CD14-positive monocyte (primary cell): ENCODE results near the gene CARD16. TPM values are rescaled to one million over a fixed set of nuclear protein-coding genes. Genes with fewer than 3 reads are reported as not detected.

Experiments used
- DNase-seq, 3 donors: peaks; one replicate each; pipeline ENCODE4 v3.0.0-alpha.2; 2011 to 2022
- H2AFZ ChIP-seq: 2 replicates; pipeline ENCODE4 v1.6.0; 2012; ENCODE audit warnings: mild to moderate bottlenecking, low read depth, low read length, inconsistent platforms; ENCODE audit not compliant: insufficient read depth, poor library complexity, severe bottlenecking
- H3K27ac ChIP-seq, 2 donors: 1 replicate in 1 of 2; 2 replicates in 1 of 2; pipeline ENCODE4 v1.5.1; 2012 to 2013; ENCODE audit warnings: low read length in 2 of 2, control low read depth in 1 of 2, inconsistent platforms in 1 of 2, low read depth in 1 of 2, mild to moderate bottlenecking in 1 of 2
- H3K27me3 ChIP-seq, 2 donors: one replicate each; pipeline versions ENCODE4 v1.6.0 to v1.6.1; 2011 to 2013; ENCODE audit warnings: low read length in 2 of 2; ENCODE audit not compliant: control insufficient read depth in 2 of 2, insufficient read depth in 2 of 2
- H3K36me3 ChIP-seq, 2 donors: replicated peaks in 1 of 2; 1 replicate in 1 of 2; 2 replicates in 1 of 2; pipeline versions ENCODE4 v1.5.1 to v1.6.1; 2012 to 2013; ENCODE audit warnings: low read length in 2 of 2, control low read depth in 1 of 2, inconsistent platforms in 1 of 2, mild to moderate bottlenecking in 1 of 2; ENCODE audit not compliant: insufficient read depth in 2 of 2, control insufficient read depth in 1 of 2
- H3K4me1 ChIP-seq, 2 donors: 1 replicate in 1 of 2; 2 replicates in 1 of 2; pipeline versions ENCODE4 v1.5.1 to v1.6.1; 2012 to 2013; ENCODE audit warnings: low read length in 2 of 2, control low read depth in 1 of 2, inconsistent platforms in 1 of 2, mild to moderate bottlenecking in 1 of 2, moderate library complexity in 1 of 2; ENCODE audit not compliant: insufficient read depth in 2 of 2, control insufficient read depth in 1 of 2
- H3K4me2 ChIP-seq: replicated peaks from 2 replicates; pipeline ENCODE3; 2012; ENCODE audit warnings: low read length, moderate library complexity, mild to moderate bottlenecking; ENCODE audit not compliant: poor library complexity, severe bottlenecking; ENCODE audit errors: extremely low read depth
- H3K4me3 ChIP-seq, 3 experiments: fragments of 200-600 bp in 1 of 3; sonication (generic) in 1 of 3; replicated peaks in 1 of 3; 1 replicate in 2 of 3; 2 replicates in 1 of 3; pipeline ENCODE4 v1.5.1; 2011 to 2013; ENCODE audit warnings: low read length in 3 of 3, mild to moderate bottlenecking in 3 of 3, control low read depth in 2 of 3, low read depth in 2 of 3, inconsistent platforms in 1 of 3, moderate library complexity in 1 of 3
- H3K79me2 ChIP-seq: 2 replicates; pipeline ENCODE4 v1.6.0; 2012; ENCODE audit warnings: mild to moderate bottlenecking, control low read depth, inconsistent platforms, low read length, moderate library complexity; ENCODE audit not compliant: insufficient read depth
- H3K9ac ChIP-seq: 2 replicates; pipeline ENCODE4 v1.6.0; 2017; ENCODE audit warnings: low read length, mild to moderate bottlenecking; ENCODE audit not compliant: insufficient read depth, poor library complexity, severe bottlenecking
- H3K9me3 ChIP-seq, 2 donors: replicated peaks in 1 of 2; 1 replicate in 1 of 2; 2 replicates in 1 of 2; pipeline versions ENCODE4 v1.5.1 to v1.6.1; 2012 to 2013; ENCODE audit warnings: low read length in 2 of 2, control low read depth in 1 of 2; ENCODE audit not compliant: control insufficient read depth in 1 of 2, insufficient read depth in 1 of 2
- H4K20me1 ChIP-seq: 2 replicates; pipeline ENCODE4 v1.6.0; 2012; ENCODE audit warnings: mild to moderate bottlenecking, low read length, control low read depth, moderate library complexity; ENCODE audit not compliant: insufficient read depth
- H3K27ac Mint-ChIP-seq, 7 donors: one replicate each; pipeline ENCODE4 v1.8.0; 2020; ENCODE audit warnings: mild to moderate bottlenecking in 7 of 7, mixed read lengths in 7 of 7, moderate library complexity in 6 of 7, inconsistent platforms in 2 of 7
- H3K27me3 Mint-ChIP-seq, 3 donors: one replicate each; pipeline ENCODE4 v1.8.0; 2021 to 2022; ENCODE audit warnings: low read depth in 3 of 3, mild to moderate bottlenecking in 3 of 3, mixed read lengths in 3 of 3, moderate library complexity in 3 of 3, inconsistent platforms in 1 of 3
- H3K36me3 Mint-ChIP-seq, 2 donors: one replicate each; pipeline ENCODE4 v1.8.0; 2020; ENCODE audit warnings: mixed read lengths in 2 of 2, inconsistent platforms in 1 of 2, mild to moderate bottlenecking in 1 of 2
- H3K4me1 Mint-ChIP-seq: one replicate; pipeline ENCODE4 v1.8.0; 2020; ENCODE audit warnings: mild to moderate bottlenecking, mixed read lengths
- H3K4me3 Mint-ChIP-seq, 2 donors: one replicate each; pipeline ENCODE4 v1.8.0; 2020; ENCODE audit warnings: mild to moderate bottlenecking in 2 of 2, mixed read lengths in 2 of 2, moderate library complexity in 1 of 2
- H3K9me3 Mint-ChIP-seq, 7 donors: one replicate each; pipeline ENCODE4 v1.8.0; 2020 to 2022; ENCODE audit warnings: mixed read lengths in 7 of 7, mild to moderate bottlenecking in 6 of 7, moderate library complexity in 6 of 7, inconsistent platforms in 2 of 7
- WGBS: methylation state at CpG from one replicate; pipeline ENCODE4 v1.1.5; 2013; ENCODE audit warnings: missing lambda C conversion rate; ENCODE audit not compliant: insufficient coverage; 5-methylcytosine and 5-hydroxymethylcytosine counted together
- intact Hi-C, 2 donors: fragments of 100-400 bp; cut with micrococcal nuclease; formaldehyde crosslinking; loops; one replicate each; pipeline versions ENCODE4 v1.15.0 to v1.15.1; 2023
- polyA plus RNA-seq, 3 donors: library from polyadenylated mRNA; depleted of rRNA in 1 of 3; unstranded in 2 of 3; stranded (reverse) in 1 of 3; fragments of 300-500 nt in 2 of 3; fragments of >200 nt in 1 of 3; fragmentation: Illumina TruSeq in 2 of 3; gene quantifications; 1 replicate in 2 of 3; 2 replicates in 1 of 3; pipeline ENCODE4 v1.2.3, GENCODE V29; 2012 to 2021
- TF ChIP-seq, protein P1 (sequence below): fragments of 200-600 bp; IDR thresholded peaks from one replicate; pipeline ENCODE4 v1.8.0; 2022; ENCODE audit warnings: antibody characterized with exemption, mild to moderate bottlenecking

CARD16 gene
- polyA plus RNA-seq, 3 donors: 294 to 731 (median 671) TPM

DNA sequence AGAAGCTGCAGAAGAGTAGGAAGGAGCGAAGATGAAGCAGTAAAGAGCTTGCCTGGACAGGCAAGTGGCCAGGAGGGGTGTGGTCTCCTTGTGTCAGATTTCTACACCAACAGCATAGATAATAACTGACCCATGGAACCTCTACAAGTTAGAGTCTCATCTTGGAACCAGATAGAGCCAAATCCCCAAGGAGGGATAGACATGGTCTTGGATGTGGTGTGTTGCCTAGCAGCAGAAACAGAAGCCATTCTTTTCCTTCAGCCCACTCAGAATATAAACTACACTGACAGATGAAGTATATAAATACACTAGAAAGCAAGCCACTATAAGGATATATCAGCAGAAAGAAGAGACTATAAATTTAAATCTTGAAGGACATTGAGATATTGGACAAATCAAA, 4.3 kb upstream of the CARD16 start:
- no peak overlapping the region for H2AFZ ChIP-seq
- no CpG with 5 or more reads among the region's 1 CpG for WGBS
- no peaks in the 10 kb centered on the region for H3K27me3 ChIP-seq
- no peak overlapping the region for H3K4me3 Mint-ChIP-seq
- H3K4me1 Mint-ChIP-seq: peaks cover 18% of the 10 kb centered on the region
- H3K4me2 ChIP-seq: no peak overlapping the region
- no peaks in the 10 kb centered on the region for H3K9me3 ChIP-seq
- intact Hi-C loops: loop anchor here in 1 of 2 donors (10.0 kb wide), 1 partner anchor 125 kb away; no protein-coding TSS in a partner anchor
- H3K27me3 Mint-ChIP-seq: peaks cover 0 to 2% (median 0%) of the 10 kb centered on the region in 3 donors
- H3K4me3 ChIP-seq: no peak overlapping the region
- H3K4me1 ChIP-seq: peaks cover 16 to 24% of the 10 kb centered on the region in 2 donors
- DNase-seq: no peak
- TF ChIP-seq, protein P1, sequence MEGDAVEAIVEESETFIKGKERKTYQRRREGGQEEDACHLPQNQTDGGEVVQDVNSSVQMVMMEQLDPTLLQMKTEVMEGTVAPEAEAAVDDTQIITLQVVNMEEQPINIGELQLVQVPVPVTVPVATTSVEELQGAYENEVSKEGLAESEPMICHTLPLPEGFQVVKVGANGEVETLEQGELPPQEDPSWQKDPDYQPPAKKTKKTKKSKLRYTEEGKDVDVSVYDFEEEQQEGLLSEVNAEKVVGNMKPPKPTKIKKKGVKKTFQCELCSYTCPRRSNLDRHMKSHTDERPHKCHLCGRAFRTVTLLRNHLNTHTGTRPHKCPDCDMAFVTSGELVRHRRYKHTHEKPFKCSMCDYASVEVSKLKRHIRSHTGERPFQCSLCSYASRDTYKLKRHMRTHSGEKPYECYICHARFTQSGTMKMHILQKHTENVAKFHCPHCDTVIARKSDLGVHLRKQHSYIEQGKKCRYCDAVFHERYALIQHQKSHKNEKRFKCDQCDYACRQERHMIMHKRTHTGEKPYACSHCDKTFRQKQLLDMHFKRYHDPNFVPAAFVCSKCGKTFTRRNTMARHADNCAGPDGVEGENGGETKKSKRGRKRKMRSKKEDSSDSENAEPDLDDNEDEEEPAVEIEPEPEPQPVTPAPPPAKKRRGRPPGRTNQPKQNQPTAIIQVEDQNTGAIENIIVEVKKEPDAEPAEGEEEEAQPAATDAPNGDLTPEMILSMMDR: no peak
- H3K9me3 Mint-ChIP-seq: peaks cover 0 to 2% (median 0%) of the 10 kb centered on the region in 7 donors
- no peaks in the 10 kb centered on the region for H3K36me3 ChIP-seq
- no peak overlapping the region for H3K27ac Mint-ChIP-seq
- H4K20me1 ChIP-seq: no peaks in the 10 kb centered on the region
- H3K79me2 ChIP-seq: peaks cover 13% of the 10 kb centered on the region
- H3K9ac ChIP-seq: no peak overlapping the region
- H3K27ac ChIP-seq: no peak overlapping the region
- peaks cover 0 to 1% of the 10 kb centered on the region in 2 donors for H3K36me3 Mint-ChIP-seq

GRCh38 chr11:105046898-105047579, 1.9 kb upstream of the CARD16 start:
- no peak overlapping the region for H3K4me3 ChIP-seq
- Mint-ChIP-seq H3K9me3 (peaks cover 0 to 2% (median 0%) of the 10 kb centered on the region in 7 donors), H3K4me3 (no peak overlapping the region), H3K4me1 (peaks cover 31% of the 10 kb centered on the region), H3K27ac (peak overlapping the region in 6 of 7 donors; percentile 16 to 72 (median 55)), H3K27me3 (no peaks in the 10 kb centered on the region), H3K36me3 (peaks cover 17% of the 10 kb centered on the region in 2 donors)
- H3K27ac ChIP-seq: peak overlapping the region in 1 of 2 donors; percentile 68
- H4K20me1 ChIP-seq: peaks cover 7% of the 10 kb centered on the region
- DNase-seq: peak; percentile 35 to 68 (median 37)
- peaks cover 38% of the 10 kb centered on the region for H3K79me2 ChIP-seq
- no peaks in the 10 kb centered on the region for H3K9me3 ChIP-seq
- H3K9ac ChIP-seq: no peak overlapping the region
- peaks cover 3 to 7% of the 10 kb centered on the region in 2 donors for H3K36me3 ChIP-seq
- H3K4me1 ChIP-seq: peaks cover 22 to 41% of the 10 kb centered on the region in 2 donors
- 93% methylated on average over 3 of the region's 8 CpGs for WGBS
- no peak overlapping the region for H2AFZ ChIP-seq
- no peaks in the 10 kb centered on the region for H3K27me3 ChIP-seq
- peak overlapping the region; percentile 15 for H3K4me2 ChIP-seq
- intact Hi-C loops: loop anchor here in 1 of 2 donors (10.0 kb wide), 1 partner anchor 128 kb away; no protein-coding TSS in a partner anchor
- TF ChIP-seq, protein P1: no peak
